Measurements from ENCODE around the gene GZF1.
A peak's percentile ranks its signal among the peaks of the same experiment; 100 is the strongest.

GZF1 gene

GRCh38 chr20:23361476-23362391, at the start of gene GZF1:
Gene GZF1 (plus strand): TSS chr20:23362182. CDS start chr20:23364384, 2,202 bp downstream.
- no peaks in the 10 kb centered on the region for H3K9me3 ChIP-seq (ENCODE audit: control insufficient read depth, insufficient read depth, low read length)
- H3K36me3 ChIP-seq (ENCODE audit: insufficient read depth, low read length) = no peaks in the 10 kb centered on the region
- peaks cover 7% of the 10 kb centered on the region for H3K4me1 ChIP-seq (ENCODE audit: insufficient read depth, low read length)
- peak within 1 kb of the TSS; percentile 92 for H3K9ac ChIP-seq (ENCODE audit: low read depth, low read length)

GRCh38 chr20:23313271-23313670, 48.7 kb upstream of the GZF1 start:
- Histone ChIP-seq H3K36me3 (ENCODE audit: insufficient read depth, low read length) (no peaks in the 10 kb centered on the region), H3K4me1 (ENCODE audit: insufficient read depth, low read length) (no peaks in the 10 kb centered on the region), H3K9me3 (ENCODE audit: control insufficient read depth, insufficient read depth, low read length) (no peaks in the 10 kb centered on the region), H3K9ac (ENCODE audit: low read depth, low read length) (no peak overlapping the region)

GRCh38 chr20:23314699-23315098, 47.3 kb upstream of the GZF1 start:
- no peak overlapping the region for H3K9ac ChIP-seq (ENCODE audit: low read depth, low read length)
- H3K36me3 ChIP-seq (ENCODE audit: insufficient read depth, low read length) = no peaks in the 10 kb centered on the region
- H3K9me3 ChIP-seq (ENCODE audit: control insufficient read depth, insufficient read depth, low read length) = no peaks in the 10 kb centered on the region
- H3K4me1 ChIP-seq (ENCODE audit: insufficient read depth, low read length) = no peaks in the 10 kb centered on the region

GRCh38 chr20:23315099-23315498, 46.9 kb upstream of the GZF1 start:
- no peaks in the 10 kb centered on the region for H3K9me3 ChIP-seq (ENCODE audit: control insufficient read depth, insufficient read depth, low read length)
- no peaks in the 10 kb centered on the region for H3K4me1 ChIP-seq (ENCODE audit: insufficient read depth, low read length)
- no peaks in the 10 kb centered on the region for H3K36me3 ChIP-seq (ENCODE audit: insufficient read depth, low read length)
- no peak overlapping the region for H3K9ac ChIP-seq (ENCODE audit: low read depth, low read length)

- Histone ChIP-seq H3K9ac (ENCODE audit: low read depth, low read length) (no peak overlapping the region), H3K36me3 (ENCODE audit: insufficient read depth, low read length) (no peaks in the 10 kb centered on the region)
Observed at GRCh38 chr20:23316626-23317025, 45.4 kb upstream of the GZF1 start.

GRCh38 chr20:23317081-23317480, 44.9 kb upstream of the GZF1 start:
- Histone ChIP-seq H3K9ac (ENCODE audit: low read depth, low read length) (no peak overlapping the region), H3K4me1 (ENCODE audit: insufficient read depth, low read length) (no peaks in the 10 kb centered on the region), H3K9me3 (ENCODE audit: control insufficient read depth, insufficient read depth, low read length) (no peaks in the 10 kb centered on the region), H3K36me3 (ENCODE audit: insufficient read depth, low read length) (no peaks in the 10 kb centered on the region)

More at GRCh38 chr20:23316626-23317025, 45.4 kb upstream of the GZF1 start:
- Histone ChIP-seq H3K4me1 (ENCODE audit: insufficient read depth, low read length) (no peaks in the 10 kb centered on the region), H3K9me3 (ENCODE audit: control insufficient read depth, insufficient read depth, low read length) (no peaks in the 10 kb centered on the region)

GRCh38 chr20:23318347-23318746, 43.6 kb upstream of the GZF1 start:
- Histone ChIP-seq H3K4me1 (ENCODE audit: insufficient read depth, low read length) (no peaks in the 10 kb centered on the region), H3K9ac (ENCODE audit: low read depth, low read length) (no peak overlapping the region), H3K9me3 (ENCODE audit: control insufficient read depth, insufficient read depth, low read length) (no peaks in the 10 kb centered on the region), H3K36me3 (ENCODE audit: insufficient read depth, low read length) (no peaks in the 10 kb centered on the region)

- Histone ChIP-seq H3K9ac (ENCODE audit: low read depth, low read length) (no peak overlapping the region), H3K4me1 (ENCODE audit: insufficient read depth, low read length) (no peaks in the 10 kb centered on the region), H3K36me3 (ENCODE audit: insufficient read depth, low read length) (no peaks in the 10 kb centered on the region), H3K9me3 (ENCODE audit: control insufficient read depth, insufficient read depth, low read length) (no peaks in the 10 kb centered on the region)
Observed at GRCh38 chr20:23320317-23320716, 41.7 kb upstream of the GZF1 start.

GRCh38 chr20:23325107-23325506, 36.9 kb upstream of the GZF1 start:
- Histone ChIP-seq H3K9ac (ENCODE audit: low read depth, low read length) (no peak overlapping the region), H3K9me3 (ENCODE audit: control insufficient read depth, insufficient read depth, low read length) (no peaks in the 10 kb centered on the region; the same call in 1 of the 2 replicates), H3K4me1 (ENCODE audit: insufficient read depth, low read length) (no peaks in the 10 kb centered on the region), H3K36me3 (ENCODE audit: insufficient read depth, low read length) (no peaks in the 10 kb centered on the region)

GRCh38 chr20:23326774-23327173, 35.2 kb upstream of the GZF1 start:
- H3K9me3 ChIP-seq (ENCODE audit: control insufficient read depth, insufficient read depth, low read length) = no peaks in the 10 kb centered on the region; the same call in 1 of the 2 replicates
- no peaks in the 10 kb centered on the region for H3K36me3 ChIP-seq (ENCODE audit: insufficient read depth, low read length)
- H3K4me1 ChIP-seq (ENCODE audit: insufficient read depth, low read length) = no peaks in the 10 kb centered on the region
- no peak overlapping the region for H3K9ac ChIP-seq (ENCODE audit: low read depth, low read length)

- H3K36me3 ChIP-seq (ENCODE audit: insufficient read depth, low read length) = no peaks in the 10 kb centered on the region
- no peak overlapping the region for H3K9ac ChIP-seq (ENCODE audit: low read depth, low read length)
- no peaks in the 10 kb centered on the region for H3K4me1 ChIP-seq (ENCODE audit: insufficient read depth, low read length)
- no peaks in the 10 kb centered on the region; the same call in 1 of the 2 replicates for H3K9me3 ChIP-seq (ENCODE audit: control insufficient read depth, insufficient read depth, low read length)
Observed at GRCh38 chr20:23327617-23328333, 34.2 kb upstream of the GZF1 start.

GRCh38 chr20:23331450-23332350, 30.3 kb upstream of the GZF1 start:
- no peak overlapping the region for H3K9ac ChIP-seq (ENCODE audit: low read depth, low read length)
- no peaks in the 10 kb centered on the region for H3K36me3 ChIP-seq (ENCODE audit: insufficient read depth, low read length)
- no peaks in the 10 kb centered on the region for H3K4me1 ChIP-seq (ENCODE audit: insufficient read depth, low read length)
- H3K9me3 ChIP-seq (ENCODE audit: control insufficient read depth, insufficient read depth, low read length) = no peaks in the 10 kb centered on the region; the same call in 1 of the 2 replicates

- H3K9me3 ChIP-seq (ENCODE audit: control insufficient read depth, insufficient read depth, low read length) = no peaks in the 10 kb centered on the region; the same call in 1 of the 2 replicates
- 0 out of 2 replicates have a peak, but pooled peaks cover 2% of the 10 kb centered on the region for H3K4me1 ChIP-seq (ENCODE audit: insufficient read depth, low read length)
- no peak overlapping the region for H3K9ac ChIP-seq (ENCODE audit: low read depth, low read length)
- no peaks in the 10 kb centered on the region for H3K36me3 ChIP-seq (ENCODE audit: insufficient read depth, low read length)
Observed at GRCh38 chr20:23332467-23332866, 29.5 kb upstream of the GZF1 start.

- Histone ChIP-seq H3K36me3 (ENCODE audit: insufficient read depth, low read length) (no peaks in the 10 kb centered on the region), H3K9ac (ENCODE audit: low read depth, low read length) (no peak overlapping the region), H3K9me3 (ENCODE audit: control insufficient read depth, insufficient read depth, low read length) (no peaks in the 10 kb centered on the region; the same call in 1 of the 2 replicates), H3K4me1 (ENCODE audit: insufficient read depth, low read length) (0 out of 2 replicates have a peak, but pooled peaks cover 3% of the 10 kb centered on the region)
Observed at GRCh38 chr20:23334111-23334510, 27.9 kb upstream of the GZF1 start.

Data from ES-I3 (cell line).